CD4-positive, alpha-beta T cell (primary cell): ENCODE data around the gene IKZF2. TPM values are rescaled to one million over a fixed set of nuclear protein-coding genes. Genes with fewer than 3 reads are reported as not detected.
A peak's percentile ranks its signal among the peaks of the same experiment; 100 is the strongest.

Experiments
- ATAC-seq: fragments of 200-7000 bp; cut with Tn5 transposase; one replicate; pipeline ENCODE4 v1.10.0; 2022; ENCODE audit warnings: mild to moderate bottlenecking; ENCODE audit not compliant: poor library complexity
- CTCF ChIA-PET: fragments of 350-600 bp; sonication (Branson Sonifier 250); formaldehyde crosslinking; loops from one replicate; lab custom pipeline; 2021; ENCODE audit warnings: antibody characterized with exemption, inconsistent platforms; lab: Charles Lee
- POLR2A ChIA-PET: fragments of 350-600 bp; sonication (Branson Sonifier 250); formaldehyde crosslinking; loops from one replicate; lab custom pipeline; 2021; ENCODE audit warnings: antibody characterized with exemption, inconsistent platforms; lab: Charles Lee
- DNase-seq, 14 experiments: peaks; one replicate each; pipeline ENCODE4 v3.0.0-alpha.2; 2013 to 2020; ENCODE audit warnings: mixed read lengths in 2 of 14
- H3K27ac ChIP-seq, 2 donors: one replicate each; pipeline versions ENCODE4 v1.5.1 to v1.7.0; 2013; ENCODE audit warnings: low read length in 2 of 2, low read depth in 1 of 2, mild to moderate bottlenecking in 1 of 2
- H3K27me3 ChIP-seq, 2 experiments: 1 replicate in 1 of 2; 2 replicates in 1 of 2; pipeline versions ENCODE4 v1.6.1 to v1.7.0; 2013; ENCODE audit warnings: low read length in 2 of 2, control low read depth in 1 of 2, mild to moderate bottlenecking in 1 of 2, moderate library complexity in 1 of 2; ENCODE audit not compliant: insufficient read depth in 2 of 2, control insufficient read depth in 1 of 2
- H3K36me3 ChIP-seq: one replicate; pipeline ENCODE4 v1.6.1; 2013; ENCODE audit warnings: low read length, control low read depth; ENCODE audit not compliant: insufficient read depth
- H3K4me1 ChIP-seq: one replicate; pipeline ENCODE4 v1.6.1; 2013; ENCODE audit warnings: low read length, control low read depth; ENCODE audit not compliant: insufficient read depth
- H3K4me3 ChIP-seq: one replicate; pipeline ENCODE4 v1.5.1; 2013; ENCODE audit warnings: mild to moderate bottlenecking, low read length, moderate library complexity
- H3K9me3 ChIP-seq, 2 experiments: 1 replicate in 1 of 2; 2 replicates in 1 of 2; pipeline versions ENCODE4 v1.6.1 to v1.7.0; 2013; ENCODE audit warnings: low read length in 2 of 2, mild to moderate bottlenecking in 2 of 2, control low read depth in 1 of 2, moderate library complexity in 1 of 2; ENCODE audit not compliant: control insufficient read depth in 1 of 2, insufficient read depth in 1 of 2
- H3K27ac Mint-ChIP-seq: one replicate; pipeline ENCODE4 v1.8.0; 2020; ENCODE audit warnings: mixed read lengths
- H3K27me3 Mint-ChIP-seq: one replicate; pipeline ENCODE4 v1.8.0; 2021; ENCODE audit warnings: mixed read lengths
- H3K36me3 Mint-ChIP-seq: one replicate; pipeline ENCODE4 v1.8.0; 2021; ENCODE audit warnings: low read depth, mixed read lengths
- H3K4me1 Mint-ChIP-seq: one replicate; pipeline ENCODE4 v1.8.0; 2021; ENCODE audit warnings: low read depth, mixed read lengths
- H3K4me3 Mint-ChIP-seq: one replicate; pipeline ENCODE4 v1.8.0; 2020; ENCODE audit warnings: mild to moderate bottlenecking, mixed read lengths
- H3K9me3 Mint-ChIP-seq: one replicate; pipeline ENCODE4 v1.8.0; 2020; ENCODE audit warnings: mixed read lengths
- intact Hi-C, 2 experiments: fragments of 100-400 bp; cut with DNase I in 1 of 2; cut with micrococcal nuclease in 1 of 2; formaldehyde crosslinking; loops; one replicate each; pipeline versions ENCODE4 v1.15.1 to v1.9.0; 2023 to 2025; cut with DNase I, micrococcal nuclease
- total RNA-seq, 174 experiments: library from RNA in 2 of 174; stranded (reverse) in 2 of 174; gene quantifications; one replicate each; pipeline ENCODE4 v1.2.3 and lab custom pipeline; 2021 to 2026
- TF ChIP-seq, protein P1 (sequence below): fragments of 200-600 bp; IDR thresholded peaks from one replicate; pipeline ENCODE4 v1.8.0; 2022; ENCODE audit warnings: antibody characterized with exemption, mild to moderate bottlenecking

Gene IKZF2
- total RNA-seq, 2 experiments from 2014 or later = 8.7 to 8.9 TPM

DNA sequence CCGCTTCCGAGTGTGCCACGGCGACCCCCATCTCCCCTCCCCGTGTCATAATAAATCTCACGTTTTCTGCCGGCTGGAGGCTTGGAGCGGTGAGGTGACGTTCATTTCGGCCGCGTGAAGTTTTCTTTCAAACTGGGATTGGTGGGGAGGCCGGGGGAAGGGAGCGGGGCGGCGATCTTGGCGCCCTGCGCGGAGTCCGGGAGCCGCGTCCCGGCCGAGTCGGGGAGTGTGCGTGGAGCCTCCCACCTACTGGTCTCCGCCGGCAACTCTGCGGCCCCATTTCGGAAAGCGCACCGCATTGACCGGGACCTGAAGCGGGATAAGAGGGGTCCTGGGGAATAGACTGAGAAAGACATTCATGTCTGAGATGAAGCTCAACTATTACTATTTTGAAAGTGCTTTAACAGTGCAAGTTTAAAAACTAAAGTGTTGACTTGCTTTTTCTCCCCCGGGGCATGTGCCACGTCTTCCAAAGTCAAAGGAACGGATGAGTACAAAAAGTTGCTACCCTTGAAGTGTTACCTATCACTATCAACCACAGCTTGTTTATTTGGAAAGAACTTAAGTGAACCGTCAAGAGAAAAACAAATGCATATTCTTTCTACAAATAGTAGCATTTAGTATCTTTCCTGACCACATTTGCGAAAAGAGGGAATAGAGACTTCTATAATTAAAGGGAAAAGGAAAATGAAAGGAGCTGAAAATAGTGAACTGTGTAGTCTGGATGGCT, 818 bp upstream of the IKZF2 start:
- Histone ChIP-seq H3K9me3 (no peaks in the 10 kb centered on the region), H3K27me3 (peaks cover 4 to 15% of the 10 kb centered on the region in 2 experiments), H3K36me3 (no peaks in the 10 kb centered on the region), H3K27ac (peak overlapping the region; percentile 54 to 72), H3K4me1 (no peaks in the 10 kb centered on the region), H3K4me3 (peak overlapping the region; percentile 71)
- Mint-ChIP-seq H3K9me3 (no peaks in the 10 kb centered on the region), H3K27me3 (peaks cover 49% of the 10 kb centered on the region), H3K27ac (peak overlapping the region; percentile 93), H3K4me3 (peak overlapping the region; percentile 85), H3K36me3 (peaks cover 11% of the 10 kb centered on the region), H3K4me1 (peaks cover 52% of the 10 kb centered on the region)
- DNase-seq (peak in 6 of 14 experiments; percentile 9 to 59 (median 29)), ATAC-seq (peak; percentile 5)
- intact Hi-C loops = loop anchor here (2.0 to 10.0 kb wide), 4 partner anchors 83 to 465 kb away; no protein-coding TSS in a partner anchor
- TF ChIP-seq, protein P1, sequence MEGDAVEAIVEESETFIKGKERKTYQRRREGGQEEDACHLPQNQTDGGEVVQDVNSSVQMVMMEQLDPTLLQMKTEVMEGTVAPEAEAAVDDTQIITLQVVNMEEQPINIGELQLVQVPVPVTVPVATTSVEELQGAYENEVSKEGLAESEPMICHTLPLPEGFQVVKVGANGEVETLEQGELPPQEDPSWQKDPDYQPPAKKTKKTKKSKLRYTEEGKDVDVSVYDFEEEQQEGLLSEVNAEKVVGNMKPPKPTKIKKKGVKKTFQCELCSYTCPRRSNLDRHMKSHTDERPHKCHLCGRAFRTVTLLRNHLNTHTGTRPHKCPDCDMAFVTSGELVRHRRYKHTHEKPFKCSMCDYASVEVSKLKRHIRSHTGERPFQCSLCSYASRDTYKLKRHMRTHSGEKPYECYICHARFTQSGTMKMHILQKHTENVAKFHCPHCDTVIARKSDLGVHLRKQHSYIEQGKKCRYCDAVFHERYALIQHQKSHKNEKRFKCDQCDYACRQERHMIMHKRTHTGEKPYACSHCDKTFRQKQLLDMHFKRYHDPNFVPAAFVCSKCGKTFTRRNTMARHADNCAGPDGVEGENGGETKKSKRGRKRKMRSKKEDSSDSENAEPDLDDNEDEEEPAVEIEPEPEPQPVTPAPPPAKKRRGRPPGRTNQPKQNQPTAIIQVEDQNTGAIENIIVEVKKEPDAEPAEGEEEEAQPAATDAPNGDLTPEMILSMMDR = no peak
- CTCF ChIA-PET = interaction anchor here (1.4 kb wide), 1 partner anchor 375 kb away, joined by 3 read pairs; no protein-coding TSS in a partner anchor
- POLR2A ChIA-PET = interaction anchor here (0.5 to 2.1 kb wide), 9 partner anchors 16 to 471 kb away, joined by 3 to 10 read pairs (median 4); no protein-coding TSS in a partner anchor

DNA sequence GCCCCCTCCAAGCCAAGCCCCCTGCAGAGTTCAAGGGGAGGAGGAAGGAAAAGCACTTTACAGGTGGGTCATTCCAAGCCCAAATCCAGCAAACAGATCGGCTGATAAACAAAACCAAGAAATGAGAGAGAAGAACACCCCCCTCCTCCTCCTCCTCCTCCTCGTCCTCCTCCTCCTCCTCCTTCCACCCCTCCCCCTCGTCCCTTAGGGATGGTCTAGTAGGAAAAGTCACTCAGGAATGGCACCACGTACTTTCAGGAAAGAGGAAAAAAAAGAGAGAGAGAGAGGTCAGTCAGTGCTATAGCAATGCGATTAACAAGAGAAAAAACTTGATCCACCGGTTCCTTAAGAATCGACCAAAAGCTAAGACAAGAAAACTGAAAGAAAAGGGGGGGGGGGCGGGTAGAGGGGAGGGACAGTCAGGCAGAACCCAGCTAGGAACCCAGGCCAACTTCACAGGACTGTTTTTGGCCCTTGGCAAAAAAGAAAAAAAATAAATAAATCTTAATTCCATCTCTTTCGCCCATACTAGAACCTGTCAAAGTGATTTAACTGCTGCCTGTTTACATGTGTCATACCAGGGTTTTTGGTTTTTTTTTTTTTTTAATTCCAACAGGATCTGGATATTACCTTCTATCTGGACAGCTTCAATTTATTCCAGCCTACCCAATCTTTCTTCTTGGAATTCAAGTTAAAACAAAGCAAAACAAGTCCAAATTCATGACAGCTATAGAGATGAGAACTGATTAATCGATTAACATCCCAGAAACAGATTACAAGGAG, 906 bp downstream of the IKZF2 start:
- H3K4me1 ChIP-seq = no peaks in the 10 kb centered on the region
- TF ChIP-seq, protein P1 = no peak
- no peaks in the 10 kb centered on the region for H3K9me3 ChIP-seq
- no peak for ATAC-seq
- H3K27ac ChIP-seq = peak overlapping the region; percentile 19 to 31
- intact Hi-C loops = loop anchor here (10.0 kb wide), 2 partner anchors 84 to 286 kb away; no protein-coding TSS in a partner anchor
- peaks cover 11% of the 10 kb centered on the region for H3K36me3 Mint-ChIP-seq
- ChIA-PET POLR2A (interaction anchor here (0.8 to 1.6 kb wide), 9 partner anchors 10 to 133 kb away, joined by 3 to 10 read pairs (median 4); partner anchors contain the start of gene SPAG16), CTCF (interaction anchor here (0.8 to 1.0 kb wide), 2 partner anchors 31 to 47 kb away, joined by 3 to 4 read pairs; no protein-coding TSS in a partner anchor)
- H3K4me3 ChIP-seq = peak overlapping the region; percentile 67
- H3K9me3 Mint-ChIP-seq = no peaks in the 10 kb centered on the region
- no peak for DNase-seq
- H3K27ac Mint-ChIP-seq = peak overlapping the region; percentile 93
- H3K27me3 Mint-ChIP-seq = peaks cover 39% of the 10 kb centered on the region
- H3K27me3 ChIP-seq = peaks cover 4 to 15% of the 10 kb centered on the region in 2 experiments
- H3K36me3 ChIP-seq = no peaks in the 10 kb centered on the region
- H3K4me1 Mint-ChIP-seq = peaks cover 55% of the 10 kb centered on the region
- H3K4me3 Mint-ChIP-seq = peak overlapping the region; percentile 98

DNA sequence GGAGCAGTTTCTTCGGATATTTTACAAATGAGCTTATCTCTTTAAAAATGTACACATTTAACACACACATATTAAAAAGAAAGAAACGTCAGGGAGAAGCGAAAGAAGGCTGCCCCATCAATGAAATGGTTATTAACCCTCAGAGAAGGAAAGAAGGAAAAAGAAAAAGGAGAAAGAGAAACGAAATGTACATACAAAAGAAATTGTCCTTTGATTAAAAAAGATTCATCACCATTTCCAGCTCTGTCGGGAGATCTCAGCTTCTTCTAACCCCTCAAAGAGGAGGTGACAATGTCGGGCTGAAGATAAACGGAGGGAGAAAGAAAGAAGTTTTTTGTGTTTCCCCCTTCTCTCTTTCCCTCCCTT, 1.5 kb downstream of the IKZF2 start:
- no peak for ATAC-seq
- intact Hi-C loops = loop anchor here (10.0 kb wide), 2 partner anchors 85 to 285 kb away; no protein-coding TSS in a partner anchor
- H3K36me3 ChIP-seq = no peaks in the 10 kb centered on the region
- no peaks in the 10 kb centered on the region for H3K4me1 ChIP-seq
- H3K27ac Mint-ChIP-seq = peak overlapping the region; percentile 93
- no peak for DNase-seq
- peak overlapping the region; percentile 67 for H3K4me3 ChIP-seq
- CTCF ChIA-PET = interaction anchor here (1.0 kb wide), 1 partner anchor 31 kb away, joined by 3 read pairs; no protein-coding TSS in a partner anchor
- POLR2A ChIA-PET = interaction anchor here (0.9 to 1.2 kb wide), 4 partner anchors 9 to 134 kb away, joined by 3 to 11 read pairs (median 4); partner anchors contain the start of gene SPAG16
- H3K4me3 Mint-ChIP-seq = peak overlapping the region; percentile 98
- peaks cover 57% of the 10 kb centered on the region for H3K4me1 Mint-ChIP-seq
- H3K27me3 ChIP-seq = peaks cover 4 to 15% of the 10 kb centered on the region in 2 experiments
- H3K27ac ChIP-seq = peak overlapping the region in 1 of 2 donors; percentile 31
- H3K36me3 Mint-ChIP-seq = peaks cover 11% of the 10 kb centered on the region
- TF ChIP-seq, protein P1 = no peak
- no peaks in the 10 kb centered on the region for H3K9me3 ChIP-seq
- H3K27me3 Mint-ChIP-seq = peaks cover 39% of the 10 kb centered on the region
- no peaks in the 10 kb centered on the region for H3K9me3 Mint-ChIP-seq
